GM06990 (cell line): Measurements from ENCODE around the gene FKBP2.

ENCODE experiments used
- DNase-seq: peaks from one replicate; pipeline ENCODE4 v3.0.0-alpha.2; 2011; ENCODE audit not compliant: insufficient read length; ENCODE audit errors: extremely low read depth
- H3K27me3 ChIP-seq: replicated peaks from 2 replicates; pipeline ENCODE4 v1.6.0; 2011; ENCODE audit warnings: low read length; ENCODE audit not compliant: control insufficient read depth, insufficient read depth
- H3K36me3 ChIP-seq: 2 replicates; pipeline ENCODE4 v1.5.1; 2011; ENCODE audit warnings: low read length; ENCODE audit not compliant: control insufficient read depth, insufficient read depth
- H3K4me3 ChIP-seq: replicated peaks from 2 replicates; pipeline ENCODE4 v1.5.1; 2011; ENCODE audit warnings: low read depth, mild to moderate bottlenecking, control low read depth, low read length
- CTCF ChIP-seq: IDR thresholded peaks from 2 replicates; pipeline ENCODE4 v1.5.1; 2011; ENCODE audit warnings: low read length, control low read depth, mild to moderate bottlenecking, inconsistent platforms; ENCODE audit not compliant: insufficient read depth, poor library complexity, severe bottlenecking

The FKBP2 gene

GRCh38 chr11:64253481-64253880, 12.6 kb downstream of the FKBP2 start:
- TF ChIP-seq CTCF, result no peak
- Histone ChIP-seq H3K36me3 (peaks cover 9% of the 10 kb centered on the region), H3K4me3 (no peak overlapping the region), H3K27me3 (no peaks in the 10 kb centered on the region)
- no peak for DNase-seq

GRCh38 chr11:64254326-64254725, 13.4 kb downstream of the FKBP2 start:
- DNase-seq, result no peak
- H3K27me3 ChIP-seq, result no peaks in the 10 kb centered on the region
- no peak overlapping the region for H3K4me3 ChIP-seq
- H3K36me3 ChIP-seq, result peaks cover 11% of the 10 kb centered on the region
- no peak for TF ChIP-seq CTCF

- Histone ChIP-seq H3K4me3 (no peak overlapping the region), H3K36me3 (peaks cover 11% of the 10 kb centered on the region), H3K27me3 (no peaks in the 10 kb centered on the region)
- no peak for DNase-seq
- TF ChIP-seq CTCF, result no peak
Measured at GRCh38 chr11:64255135-64256128, 14.5 kb downstream of the FKBP2 start.

- no peak for TF ChIP-seq CTCF
- no peak for DNase-seq
- no peak overlapping the region for H3K4me3 ChIP-seq
Measured at GRCh38 chr11:64256300-64256699, 15.4 kb downstream of the FKBP2 start.

GRCh38 chr11:64258356-64258755, 17.5 kb downstream of the FKBP2 start:
- DNase-seq, result no peak
- Histone ChIP-seq H3K27me3 (no peaks in the 10 kb centered on the region), H3K4me3 (no peak overlapping the region), H3K36me3 (peaks cover 16% of the 10 kb centered on the region)
- no peak for TF ChIP-seq CTCF

More at GRCh38 chr11:64256300-64256699, 15.4 kb downstream of the FKBP2 start:
- peaks cover 11% of the 10 kb centered on the region for H3K36me3 ChIP-seq
- no peaks in the 10 kb centered on the region for H3K27me3 ChIP-seq
